GM12874 (cell line): ENCODE measurements around the gene FAM131C.

Experiments
- TF ChIP-seq, protein P1 (sequence below): IDR thresholded peaks from 2 replicates; pipeline ENCODE4 v1.5.1; 2011; ENCODE audit warnings: low read depth, mild to moderate bottlenecking, control low read depth, low read length, moderate library complexity; ENCODE audit not compliant: insufficient read depth

FAM131C gene

DNA sequence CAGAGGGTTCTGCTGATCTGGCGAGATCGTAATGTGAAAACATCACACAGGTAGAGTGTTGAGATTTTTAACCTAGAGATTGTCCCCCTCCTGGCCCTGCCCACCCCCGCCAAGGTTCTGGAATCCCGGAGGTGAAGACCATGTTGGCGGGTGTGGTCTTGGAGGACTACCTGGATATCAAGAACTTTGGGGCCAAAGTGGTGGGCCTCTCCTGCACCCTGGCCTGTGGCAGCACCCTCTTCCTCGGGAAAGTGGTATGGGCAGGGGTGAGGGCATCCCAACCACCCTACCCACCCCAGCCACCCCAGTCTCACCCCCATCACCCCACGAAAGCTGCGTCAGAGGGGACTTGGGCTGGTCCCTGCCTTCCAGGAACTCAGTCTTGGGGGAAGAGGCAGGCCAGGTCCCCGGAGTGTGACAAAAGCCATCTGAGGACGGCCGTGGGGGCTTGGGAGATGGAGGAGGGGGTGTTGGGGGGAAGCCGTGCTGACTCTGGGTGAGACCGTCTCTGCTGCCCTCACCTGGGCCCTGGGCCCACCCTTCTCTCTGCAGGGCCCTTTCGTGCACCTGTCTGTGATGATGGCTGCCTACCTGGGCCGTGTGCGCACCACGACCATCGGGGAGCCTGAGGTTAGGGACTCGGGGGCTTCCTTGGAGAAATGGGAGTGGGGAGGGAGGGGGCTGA lies 25.5 kb downstream of the FAM131C start:
- TF ChIP-seq, protein P1, sequence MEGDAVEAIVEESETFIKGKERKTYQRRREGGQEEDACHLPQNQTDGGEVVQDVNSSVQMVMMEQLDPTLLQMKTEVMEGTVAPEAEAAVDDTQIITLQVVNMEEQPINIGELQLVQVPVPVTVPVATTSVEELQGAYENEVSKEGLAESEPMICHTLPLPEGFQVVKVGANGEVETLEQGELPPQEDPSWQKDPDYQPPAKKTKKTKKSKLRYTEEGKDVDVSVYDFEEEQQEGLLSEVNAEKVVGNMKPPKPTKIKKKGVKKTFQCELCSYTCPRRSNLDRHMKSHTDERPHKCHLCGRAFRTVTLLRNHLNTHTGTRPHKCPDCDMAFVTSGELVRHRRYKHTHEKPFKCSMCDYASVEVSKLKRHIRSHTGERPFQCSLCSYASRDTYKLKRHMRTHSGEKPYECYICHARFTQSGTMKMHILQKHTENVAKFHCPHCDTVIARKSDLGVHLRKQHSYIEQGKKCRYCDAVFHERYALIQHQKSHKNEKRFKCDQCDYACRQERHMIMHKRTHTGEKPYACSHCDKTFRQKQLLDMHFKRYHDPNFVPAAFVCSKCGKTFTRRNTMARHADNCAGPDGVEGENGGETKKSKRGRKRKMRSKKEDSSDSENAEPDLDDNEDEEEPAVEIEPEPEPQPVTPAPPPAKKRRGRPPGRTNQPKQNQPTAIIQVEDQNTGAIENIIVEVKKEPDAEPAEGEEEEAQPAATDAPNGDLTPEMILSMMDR: no peak

DNA sequence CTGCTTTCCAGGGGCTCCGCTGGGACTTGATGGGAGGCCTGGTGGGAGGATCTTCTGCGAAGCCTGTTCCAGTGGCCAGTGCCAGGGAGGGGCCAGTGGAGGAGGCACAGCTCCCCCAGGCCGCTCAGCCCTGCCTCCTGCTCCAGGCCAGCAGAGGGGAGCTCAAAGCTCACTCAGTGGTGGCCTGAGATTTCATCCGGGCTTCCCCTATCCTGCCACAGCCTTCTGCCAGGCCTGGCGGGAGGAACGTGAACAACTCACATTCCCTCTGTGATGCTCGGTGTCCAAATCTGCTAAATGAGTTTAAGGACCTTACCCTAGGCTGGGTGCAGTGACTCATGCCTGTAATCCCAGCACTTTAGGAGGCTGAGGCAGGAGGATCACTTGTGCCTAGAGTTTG lies 26.6 kb downstream of the FAM131C start:
- TF ChIP-seq, protein P1: no peak

DNA sequence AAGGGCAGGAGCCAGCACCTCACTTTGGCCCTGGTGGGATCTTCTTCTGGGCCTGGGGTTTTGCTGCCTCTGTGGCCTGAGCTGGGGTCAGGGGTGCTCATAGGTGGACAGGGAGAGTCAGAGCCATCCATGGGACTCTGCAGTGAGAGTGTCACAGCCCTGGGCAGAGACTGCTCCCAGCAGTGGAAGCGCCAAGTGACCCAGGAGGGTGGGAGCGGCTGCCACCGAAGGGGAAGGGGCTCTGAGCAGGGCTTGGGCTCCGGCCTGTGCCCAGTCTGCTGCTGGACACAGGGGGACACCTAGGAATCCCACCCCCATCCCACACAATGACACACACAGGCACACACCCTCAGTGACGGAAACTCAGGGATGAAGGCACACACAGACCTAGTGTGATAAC lies 29.5 kb downstream of the FAM131C start:
- TF ChIP-seq, protein P1: no peak

DNA sequence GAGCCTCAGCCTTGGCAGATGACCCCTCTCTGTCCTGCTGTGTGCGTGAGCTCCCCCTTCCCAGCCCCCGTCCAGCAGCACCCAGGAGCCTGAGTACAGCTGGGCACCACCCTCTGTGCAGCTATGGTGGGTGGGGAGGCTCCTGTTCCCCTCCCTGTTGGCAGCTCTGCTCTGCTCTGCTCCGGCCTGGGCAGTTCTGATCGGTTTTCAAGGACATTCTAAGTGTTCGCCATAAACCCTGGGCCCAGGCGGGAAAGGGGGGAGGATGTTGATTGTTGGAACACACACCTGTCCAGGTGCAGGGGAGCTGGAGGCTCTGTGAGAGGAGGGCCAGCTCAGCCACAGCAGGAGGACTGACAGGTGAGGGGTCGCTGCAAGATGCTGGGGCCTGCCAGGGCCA lies 29.9 kb downstream of the FAM131C start, which contains the start of gene CLCNKB:
CLCNKB (plus strand) TSS at position 262 of the 400 bp plus-strand sequence. CDS start 711 bp downstream, outside the sequence.
- TF ChIP-seq, protein P1: no peak

DNA sequence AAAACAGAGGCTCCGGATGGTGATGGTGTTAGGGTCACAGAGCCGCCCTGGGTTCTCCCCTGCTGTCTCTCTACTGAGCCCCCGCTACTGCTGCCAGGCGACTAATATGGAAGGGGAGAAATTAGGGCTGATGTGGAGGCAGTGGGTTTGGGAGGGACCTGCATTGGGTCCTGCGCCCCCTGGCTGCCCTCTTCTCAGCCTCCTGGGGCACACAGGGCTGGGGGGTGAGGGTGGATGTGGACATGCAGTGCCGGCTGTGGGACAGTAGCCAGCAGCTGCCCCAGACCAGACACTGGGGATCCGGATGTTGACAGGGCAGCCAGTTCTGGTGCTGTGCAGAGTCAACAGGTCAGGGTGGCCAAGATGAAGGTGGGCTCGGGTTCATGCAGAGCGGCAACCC lies 31.4 kb downstream of the FAM131C start:
- TF ChIP-seq, protein P1: peak; percentile 13; the same call in 1 of the 2 replicates

DNA sequence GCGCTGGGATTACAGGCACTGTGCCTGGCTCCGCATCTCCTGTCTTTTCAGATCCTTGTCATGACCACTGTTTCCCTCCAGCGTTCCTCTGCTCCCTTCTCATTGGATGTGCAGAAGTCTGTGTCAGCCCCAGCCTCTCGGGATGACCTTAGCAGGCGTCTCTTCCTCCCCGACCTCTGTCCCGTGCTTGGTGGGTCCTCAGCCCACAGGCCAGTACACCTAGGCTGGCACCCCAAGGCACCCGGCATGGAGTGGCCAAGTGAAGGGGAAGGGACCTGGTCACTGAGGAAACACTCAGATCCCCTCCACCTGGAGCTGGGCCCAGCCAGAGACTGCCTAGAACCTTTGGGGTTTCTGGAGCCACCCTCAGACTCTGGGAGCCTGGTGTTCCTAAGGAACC lies 32.3 kb downstream of the FAM131C start:
- TF ChIP-seq, protein P1: no peak

DNA sequence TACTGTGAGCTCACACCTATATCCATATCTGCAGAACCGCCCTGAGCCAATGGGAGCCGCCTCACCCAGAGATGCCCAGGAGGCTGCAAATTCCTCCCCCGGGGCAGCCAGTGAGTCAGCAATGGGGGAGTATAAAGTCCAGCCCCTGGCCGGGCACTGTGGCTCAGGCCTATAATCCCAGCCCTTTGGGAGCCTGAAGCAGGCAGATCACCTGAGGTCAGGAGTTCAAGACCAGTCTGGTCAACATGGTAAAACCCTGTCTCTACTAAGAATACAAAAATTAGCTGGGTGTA lies 34.9 kb downstream of the FAM131C start:
- TF ChIP-seq, protein P1: no peak
